CD4-positive, alpha-beta T cell (primary cell): ENCODE measurements around the gene HDGFL3. TPM values are rescaled to one million over a fixed set of nuclear protein-coding genes. Genes with fewer than 3 reads are reported as not detected.
"Not testable (repeated sequence)": the region's sequence is repeated elsewhere in the genome, so short reads cannot be mapped to it uniquely, and the experiment has no call there.

Source experiments
- ATAC-seq: fragments of 200-7000 bp; cut with Tn5 transposase; one replicate; pipeline ENCODE4 v1.10.0; 2022; ENCODE audit warnings: mild to moderate bottlenecking; ENCODE audit not compliant: poor library complexity
- CTCF ChIA-PET: fragments of 350-600 bp; sonication (Branson Sonifier 250); formaldehyde crosslinking; loops from one replicate; lab custom pipeline; 2021; ENCODE audit warnings: antibody characterized with exemption, inconsistent platforms; lab: Charles Lee
- POLR2A ChIA-PET: fragments of 350-600 bp; sonication (Branson Sonifier 250); formaldehyde crosslinking; loops from one replicate; lab custom pipeline; 2021; ENCODE audit warnings: antibody characterized with exemption, inconsistent platforms; lab: Charles Lee
- DNase-seq, 14 experiments: peaks; one replicate each; pipeline ENCODE4 v3.0.0-alpha.2; 2013 to 2020; ENCODE audit warnings: mixed read lengths in 2 of 14
- H3K27ac ChIP-seq, 2 donors: one replicate each; pipeline versions ENCODE4 v1.5.1 to v1.7.0; 2013; ENCODE audit warnings: low read length in 2 of 2, low read depth in 1 of 2, mild to moderate bottlenecking in 1 of 2
- H3K27me3 ChIP-seq, 2 experiments: 1 replicate in 1 of 2; 2 replicates in 1 of 2; pipeline versions ENCODE4 v1.6.1 to v1.7.0; 2013; ENCODE audit warnings: low read length in 2 of 2, control low read depth in 1 of 2, mild to moderate bottlenecking in 1 of 2, moderate library complexity in 1 of 2; ENCODE audit not compliant: insufficient read depth in 2 of 2, control insufficient read depth in 1 of 2
- H3K36me3 ChIP-seq: one replicate; pipeline ENCODE4 v1.6.1; 2013; ENCODE audit warnings: low read length, control low read depth; ENCODE audit not compliant: insufficient read depth
- H3K4me1 ChIP-seq: one replicate; pipeline ENCODE4 v1.6.1; 2013; ENCODE audit warnings: low read length, control low read depth; ENCODE audit not compliant: insufficient read depth
- H3K4me3 ChIP-seq: one replicate; pipeline ENCODE4 v1.5.1; 2013; ENCODE audit warnings: mild to moderate bottlenecking, low read length, moderate library complexity
- H3K9me3 ChIP-seq, 2 experiments: 1 replicate in 1 of 2; 2 replicates in 1 of 2; pipeline versions ENCODE4 v1.6.1 to v1.7.0; 2013; ENCODE audit warnings: low read length in 2 of 2, mild to moderate bottlenecking in 2 of 2, control low read depth in 1 of 2, moderate library complexity in 1 of 2; ENCODE audit not compliant: control insufficient read depth in 1 of 2, insufficient read depth in 1 of 2
- H3K27ac Mint-ChIP-seq: one replicate; pipeline ENCODE4 v1.8.0; 2020; ENCODE audit warnings: mixed read lengths
- H3K27me3 Mint-ChIP-seq: one replicate; pipeline ENCODE4 v1.8.0; 2021; ENCODE audit warnings: mixed read lengths
- H3K36me3 Mint-ChIP-seq: one replicate; pipeline ENCODE4 v1.8.0; 2021; ENCODE audit warnings: low read depth, mixed read lengths
- H3K4me1 Mint-ChIP-seq: one replicate; pipeline ENCODE4 v1.8.0; 2021; ENCODE audit warnings: low read depth, mixed read lengths
- H3K4me3 Mint-ChIP-seq: one replicate; pipeline ENCODE4 v1.8.0; 2020; ENCODE audit warnings: mild to moderate bottlenecking, mixed read lengths
- H3K9me3 Mint-ChIP-seq: one replicate; pipeline ENCODE4 v1.8.0; 2020; ENCODE audit warnings: mixed read lengths
- CTCF ChIP-seq: fragments of 200-600 bp; IDR thresholded peaks from one replicate; pipeline ENCODE4 v1.8.0; 2022; ENCODE audit warnings: antibody characterized with exemption, mild to moderate bottlenecking
- intact Hi-C, 2 experiments: fragments of 100-400 bp; cut with DNase I in 1 of 2; cut with micrococcal nuclease in 1 of 2; formaldehyde crosslinking; loops; one replicate each; pipeline versions ENCODE4 v1.15.1 to v1.9.0; 2023 to 2025; cut with DNase I, micrococcal nuclease
- total RNA-seq, 174 experiments: library from RNA in 2 of 174; stranded (reverse) in 2 of 174; gene quantifications; one replicate each; pipeline ENCODE4 v1.2.3 and lab custom pipeline; 2021 to 2026

HDGFL3 gene
- total RNA-seq, 2 experiments from 2014 or later: 5.5 to 5.9 TPM

- Histone ChIP-seq H3K9me3 (no peaks in the 10 kb centered on the region), H3K4me3 (no peak overlapping the region), H3K27me3 (peaks cover 0 to 5% of the 10 kb centered on the region in 2 experiments), H3K27ac (no peak overlapping the region), H3K4me1 (no peaks in the 10 kb centered on the region), H3K36me3 (no peaks in the 10 kb centered on the region)
- POLR2A ChIA-PET: no interaction called here
- TF ChIP-seq CTCF: no peak
- no peak for ATAC-seq
- no peak overlapping the region for H3K27ac Mint-ChIP-seq
- H3K36me3 Mint-ChIP-seq: no peaks in the 10 kb centered on the region
- H3K9me3 Mint-ChIP-seq: no peaks in the 10 kb centered on the region
- intact Hi-C loops: no loop called here
- DNase-seq: no peak
- no peak overlapping the region for H3K4me3 Mint-ChIP-seq
- peaks cover 16% of the 10 kb centered on the region for H3K27me3 Mint-ChIP-seq
- H3K4me1 Mint-ChIP-seq: no peaks in the 10 kb centered on the region
- CTCF ChIA-PET: no interaction called here
These were observed 120.0 kb downstream of the HDGFL3 start for GRCh38 chr15:83087576-83087975.

- H3K4me1 ChIP-seq, H3K9me3 Mint-ChIP-seq, H3K4me1 Mint-ChIP-seq, H3K36me3 Mint-ChIP-seq, H3K4me3 Mint-ChIP-seq, intact Hi-C loops, CTCF ChIA-PET, H3K27ac Mint-ChIP-seq, DNase-seq, H3K36me3 ChIP-seq, H3K27me3 ChIP-seq, H3K4me3 ChIP-seq, POLR2A ChIA-PET, H3K9me3 ChIP-seq, H3K27ac ChIP-seq, ATAC-seq: not testable (repeated sequence)
- H3K27me3 Mint-ChIP-seq: peaks cover 31% of the 10 kb centered on the region
These were observed 121.6 kb downstream of the HDGFL3 start for GRCh38 chr15:83085864-83086552.

GRCh38 chr15:83085461-83085860 is 122.2 kb downstream of the HDGFL3 start:
- CTCF ChIA-PET: not testable (repeated sequence)

GRCh38 chr15:83082730-83083386 is 124.8 kb downstream of the HDGFL3 start:
- Mint-ChIP-seq H3K4me3 (no peak overlapping the region), H3K27ac (no peak overlapping the region), H3K36me3 (no peaks in the 10 kb centered on the region), H3K9me3 (no peaks in the 10 kb centered on the region), H3K27me3 (peaks cover 55% of the 10 kb centered on the region), H3K4me1 (no peaks in the 10 kb centered on the region)
- DNase-seq: no peak
- no peak for TF ChIP-seq CTCF
- ATAC-seq: no peak
- H3K36me3 ChIP-seq: no peaks in the 10 kb centered on the region
- H3K27ac ChIP-seq: no peak overlapping the region
- no peak overlapping the region for H3K4me3 ChIP-seq
- intact Hi-C loops: no loop called here
- H3K27me3 ChIP-seq: peaks cover 8% of the 10 kb centered on the region in 2 experiments
- ChIA-PET POLR2A (no interaction called here), CTCF (no interaction called here)
- H3K9me3 ChIP-seq: no peaks in the 10 kb centered on the region
- no peaks in the 10 kb centered on the region for H3K4me1 ChIP-seq

More at GRCh38 chr15:83085461-83085860, 122.2 kb downstream of the HDGFL3 start:
- POLR2A ChIA-PET, H3K27ac Mint-ChIP-seq, intact Hi-C loops, H3K4me1 ChIP-seq, H3K4me1 Mint-ChIP-seq, H3K9me3 Mint-ChIP-seq, H3K9me3 ChIP-seq, DNase-seq, H3K36me3 ChIP-seq, H3K36me3 Mint-ChIP-seq, H3K4me3 Mint-ChIP-seq, ATAC-seq, H3K4me3 ChIP-seq, H3K27me3 ChIP-seq, H3K27ac ChIP-seq: not testable (repeated sequence)
- peaks cover 34% of the 10 kb centered on the region for H3K27me3 Mint-ChIP-seq
